NB4 (cell line): ENCODE data around the gene TULP4.

ENCODE experiments used
- DNase-seq: peaks from one replicate; pipeline ENCODE4 v3.0.0; 2010; ENCODE audit warnings: low read depth
- H3K4me3 ChIP-seq: one replicate; pipeline ENCODE4 v1.5.1; 2011; ENCODE audit warnings: mild to moderate bottlenecking, low read depth, low read length, moderate library complexity
- MAX ChIP-seq: IDR thresholded peaks from 2 replicates; pipeline ENCODE4 v1.6.1; 2011; ENCODE audit warnings: low read depth, low read length
- MYC ChIP-seq: IDR thresholded peaks from 2 replicates; pipeline ENCODE4 v1.6.1; 2011; ENCODE audit warnings: low read depth, low read length
- POLR2A ChIP-seq: IDR thresholded peaks from 2 replicates; pipeline ENCODE4 v1.6.1; 2011; ENCODE audit warnings: mild to moderate bottlenecking; ENCODE audit not compliant: insufficient read length; ENCODE audit errors: extremely low read depth
- TF ChIP-seq, protein P1 (sequence below): IDR thresholded peaks from one replicate; pipeline ENCODE4 v1.5.1; 2012; ENCODE audit warnings: low read depth, low read length

TULP4 gene

DNA sequence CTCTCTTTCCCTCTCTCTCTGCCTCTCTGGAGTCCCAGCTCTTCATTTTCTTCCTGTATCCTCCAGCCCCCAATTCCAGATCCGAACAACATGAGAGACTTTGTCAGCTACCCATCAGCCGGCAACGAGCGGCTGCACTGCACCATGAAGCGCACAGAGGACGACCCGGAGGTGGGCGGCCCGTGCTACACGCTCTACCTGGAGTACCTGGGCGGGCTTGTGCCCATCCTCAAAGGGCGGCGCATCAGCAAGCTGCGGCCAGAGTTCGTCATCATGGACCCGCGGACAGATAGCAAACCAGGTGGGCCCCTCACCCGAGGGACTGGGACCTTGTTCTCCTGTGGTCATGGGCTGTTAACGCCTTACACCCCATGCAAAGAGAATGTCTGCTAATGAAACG, 168.7 kb downstream of the TULP4 start:
- TF ChIP-seq POLR2A, result no peak
- TF ChIP-seq MYC, result no peak
- TF ChIP-seq MAX, result no peak
- TF ChIP-seq, protein P1, sequence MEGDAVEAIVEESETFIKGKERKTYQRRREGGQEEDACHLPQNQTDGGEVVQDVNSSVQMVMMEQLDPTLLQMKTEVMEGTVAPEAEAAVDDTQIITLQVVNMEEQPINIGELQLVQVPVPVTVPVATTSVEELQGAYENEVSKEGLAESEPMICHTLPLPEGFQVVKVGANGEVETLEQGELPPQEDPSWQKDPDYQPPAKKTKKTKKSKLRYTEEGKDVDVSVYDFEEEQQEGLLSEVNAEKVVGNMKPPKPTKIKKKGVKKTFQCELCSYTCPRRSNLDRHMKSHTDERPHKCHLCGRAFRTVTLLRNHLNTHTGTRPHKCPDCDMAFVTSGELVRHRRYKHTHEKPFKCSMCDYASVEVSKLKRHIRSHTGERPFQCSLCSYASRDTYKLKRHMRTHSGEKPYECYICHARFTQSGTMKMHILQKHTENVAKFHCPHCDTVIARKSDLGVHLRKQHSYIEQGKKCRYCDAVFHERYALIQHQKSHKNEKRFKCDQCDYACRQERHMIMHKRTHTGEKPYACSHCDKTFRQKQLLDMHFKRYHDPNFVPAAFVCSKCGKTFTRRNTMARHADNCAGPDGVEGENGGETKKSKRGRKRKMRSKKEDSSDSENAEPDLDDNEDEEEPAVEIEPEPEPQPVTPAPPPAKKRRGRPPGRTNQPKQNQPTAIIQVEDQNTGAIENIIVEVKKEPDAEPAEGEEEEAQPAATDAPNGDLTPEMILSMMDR, result no peak
- no peak for DNase-seq
- no peak overlapping the region for H3K4me3 ChIP-seq

- TF ChIP-seq, protein P1, result no peak
- TF ChIP-seq MAX, result no peak
- no peak for TF ChIP-seq POLR2A
- no peak for TF ChIP-seq MYC
- H3K4me3 ChIP-seq, result no peak overlapping the region
- DNase-seq, result no peak
Measured at GRCh38 chr6:158481690-158482473, 169.6 kb downstream of the TULP4 start.

DNA sequence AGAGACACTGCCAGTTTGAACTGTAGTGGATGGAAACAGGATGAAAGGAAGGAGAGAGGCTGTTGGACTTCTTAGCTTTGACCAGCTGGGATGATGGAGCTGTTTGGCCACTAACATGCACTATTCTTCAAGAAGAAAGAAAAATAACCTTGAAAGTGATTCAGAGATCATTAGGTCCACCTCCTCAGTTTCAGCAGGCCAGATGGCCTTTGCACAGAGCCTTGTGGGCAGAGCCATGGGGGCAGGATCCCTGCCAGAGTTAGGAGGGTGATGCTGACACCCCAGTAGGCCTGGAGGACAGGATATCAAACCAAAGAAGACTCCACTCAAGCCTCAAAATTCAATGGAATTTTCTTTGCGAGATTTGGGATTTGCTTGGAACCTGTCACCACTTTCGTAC, 173.2 kb downstream of the TULP4 start:
- H3K4me3 ChIP-seq, result no peak overlapping the region
- DNase-seq, result no peak
- TF ChIP-seq POLR2A (no peak), MYC (no peak), MAX (no peak)
- TF ChIP-seq, protein P1, result no peak

- TF ChIP-seq MYC (no peak), MAX (no peak), POLR2A (no peak)
- TF ChIP-seq, protein P1, result no peak
- no peak overlapping the region for H3K4me3 ChIP-seq
- no peak for DNase-seq
Measured at GRCh38 chr6:158487495-158487894, 175.2 kb downstream of the TULP4 start.

DNA sequence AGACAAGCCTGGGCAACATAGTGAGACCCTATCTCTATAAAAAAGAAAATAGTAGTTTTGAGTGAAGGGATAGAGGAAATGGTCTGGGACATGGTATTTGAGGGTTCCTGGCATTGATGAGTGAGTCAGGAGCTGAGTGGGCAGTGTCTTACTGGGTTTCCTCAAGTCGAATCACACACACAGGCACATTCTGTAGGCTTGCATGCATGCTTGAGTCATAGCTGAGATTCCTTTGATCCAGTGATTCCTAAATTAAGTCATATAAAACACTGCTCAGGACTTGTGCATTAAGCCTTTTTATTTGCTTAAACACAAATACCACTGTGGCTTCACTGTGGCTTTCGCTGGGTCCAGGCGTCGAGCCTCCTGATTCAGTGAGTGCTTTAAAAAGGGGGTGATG, 175.8 kb downstream of the TULP4 start:
- no peak overlapping the region for H3K4me3 ChIP-seq
- TF ChIP-seq, protein P1, result no peak
- TF ChIP-seq POLR2A (no peak), MYC (no peak)
- DNase-seq, result no peak

- TF ChIP-seq POLR2A, result no peak
- TF ChIP-seq, protein P1, result no peak
- no peak for TF ChIP-seq MYC
- TF ChIP-seq MAX, result no peak
- no peak for DNase-seq
- H3K4me3 ChIP-seq, result no peak overlapping the region
Measured at GRCh38 chr6:158489441-158489840, 177.2 kb downstream of the TULP4 start.
